CD8-positive, alpha-beta memory T cell (primary cell): ENCODE results near the gene PPFIBP2. TPM values are rescaled to one million over a fixed set of nuclear protein-coding genes. Genes with fewer than 3 reads are reported as not detected.

Experiments used
- CTCF ChIA-PET: fragments of 350-600 bp; sonication (Branson Sonifier 250); formaldehyde crosslinking; loops from one replicate; lab custom pipeline; 2021; ENCODE audit warnings: antibody characterized with exemption; lab: Charles Lee
- POLR2A ChIA-PET: fragments of 350-600 bp; sonication (Branson Sonifier 250); formaldehyde crosslinking; loops from one replicate; lab custom pipeline; 2021; ENCODE audit warnings: antibody characterized with exemption; lab: Charles Lee
- DNase-seq, 5 donors: peaks; one replicate each; pipeline versions ENCODE4 v3.0.0 to v3.0.0-alpha.2; 2020 to 2022; ENCODE audit warnings: mixed read lengths in 1 of 5
- H3K27ac ChIP-seq: one replicate; pipeline ENCODE4 v1.7.0; 2013; ENCODE audit warnings: low read depth, mild to moderate bottlenecking, low read length, moderate library complexity
- H3K27me3 ChIP-seq: 2 replicates; pipeline ENCODE4 v1.7.0; 2013; ENCODE audit warnings: low read length, mild to moderate bottlenecking; ENCODE audit not compliant: insufficient read depth, poor library complexity, severe bottlenecking
- H3K36me3 ChIP-seq: 2 replicates; pipeline ENCODE4 v1.7.0; 2013; ENCODE audit warnings: mild to moderate bottlenecking, low read length, moderate library complexity; ENCODE audit not compliant: insufficient read depth
- H3K4me1 ChIP-seq: 2 replicates; pipeline ENCODE4 v1.7.0; 2013; ENCODE audit warnings: mild to moderate bottlenecking, low read length, moderate library complexity; ENCODE audit not compliant: insufficient read depth
- H3K4me3 ChIP-seq: 2 replicates; pipeline ENCODE4 v1.7.0; 2013; ENCODE audit warnings: mild to moderate bottlenecking, low read length
- H3K9me3 ChIP-seq: 2 replicates; pipeline ENCODE4 v1.7.0; 2013; ENCODE audit warnings: mild to moderate bottlenecking, low read length
- H3K27ac Mint-ChIP-seq, 8 donors: one replicate each; pipeline ENCODE4 v1.8.0; 2020 to 2021; ENCODE audit warnings: mixed read lengths in 8 of 8, mild to moderate bottlenecking in 6 of 8, inconsistent platforms in 3 of 8, moderate library complexity in 3 of 8
- H3K27me3 Mint-ChIP-seq, 2 donors: one replicate each; pipeline ENCODE4 v1.8.0; 2020 to 2021; ENCODE audit warnings: mixed read lengths in 2 of 2, mild to moderate bottlenecking in 1 of 2, moderate library complexity in 1 of 2
- H3K36me3 Mint-ChIP-seq, 3 donors: one replicate each; pipeline ENCODE4 v1.8.0; 2020 to 2021; ENCODE audit warnings: mixed read lengths in 3 of 3, inconsistent platforms in 1 of 3, mild to moderate bottlenecking in 1 of 3
- H3K4me1 Mint-ChIP-seq, 3 donors: one replicate each; pipeline ENCODE4 v1.8.0; 2020 to 2021; ENCODE audit warnings: mixed read lengths in 3 of 3, inconsistent platforms in 1 of 3, mild to moderate bottlenecking in 1 of 3
- H3K4me3 Mint-ChIP-seq, 7 donors: one replicate each; pipeline ENCODE4 v1.8.0; 2020 to 2021; ENCODE audit warnings: mixed read lengths in 7 of 7, mild to moderate bottlenecking in 6 of 7, moderate library complexity in 4 of 7, inconsistent platforms in 2 of 7
- H3K9me3 Mint-ChIP-seq, 5 donors: one replicate each; pipeline ENCODE4 v1.8.0; 2020 to 2022; ENCODE audit warnings: mixed read lengths in 5 of 5, mild to moderate bottlenecking in 3 of 5, moderate library complexity in 2 of 5, inconsistent platforms in 1 of 5
- polyA plus RNA-seq: library from polyadenylated mRNA; unstranded; fragments of 300-500 nt; fragmentation: Illumina TruSeq; gene quantifications from one replicate; pipeline ENCODE4 v1.2.3, GENCODE V29; 2021
- total RNA-seq, 2 experiments: library from RNA; stranded (reverse); gene quantifications; one replicate each; pipeline ENCODE4 v1.2.3, GENCODE V29; 2021

PPFIBP2 gene
- total RNA-seq (1 to 10 TPM; 3.9 to 4.4 TPM), polyA plus RNA-seq (6.8 TPM)

DNA sequence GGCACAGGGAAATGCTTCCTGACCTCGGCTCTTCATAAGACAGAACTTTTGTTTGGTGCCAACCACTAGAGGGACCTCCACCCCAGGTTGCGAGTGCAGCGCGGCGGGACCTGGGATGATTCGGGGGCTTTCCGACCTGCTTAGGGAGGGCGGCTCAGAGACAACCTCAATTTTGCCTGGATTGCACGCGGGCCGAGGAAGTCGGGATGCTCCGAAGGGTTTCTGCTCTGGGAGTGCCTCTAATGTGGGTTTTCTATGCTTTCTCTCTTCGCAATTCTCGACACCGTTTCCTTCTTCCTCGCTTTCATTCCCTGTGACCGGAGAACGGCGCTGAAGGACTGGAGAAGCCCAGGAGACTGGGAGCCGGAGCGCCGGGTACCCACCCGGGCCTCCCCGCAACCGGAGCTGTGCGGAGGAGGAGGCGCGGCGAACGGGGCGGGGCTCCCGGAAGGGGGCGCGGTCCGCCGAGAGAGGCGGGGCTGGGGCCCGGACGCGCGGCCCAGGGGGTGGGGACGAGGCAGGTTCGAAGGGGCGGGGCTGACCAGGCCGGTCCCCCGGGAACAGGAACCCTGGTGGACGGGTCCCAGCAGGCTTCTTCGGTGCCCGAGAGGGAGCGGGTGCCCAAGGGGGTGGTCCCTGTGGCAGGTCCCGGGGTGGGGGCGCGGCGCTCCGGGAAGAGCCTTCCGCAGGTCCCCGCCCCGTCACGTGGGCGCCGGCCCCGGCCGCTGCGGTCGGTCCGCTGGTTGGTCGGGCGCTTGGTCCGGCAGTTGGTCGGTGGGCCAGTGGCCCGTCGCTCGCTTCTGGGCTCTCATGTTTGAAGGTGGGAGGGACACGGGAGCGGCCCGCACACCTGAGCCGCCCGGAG lies at the start of gene PPFIBP2:
PPFIBP2 (plus strand) TSS at position 766 of the 865 bp plus-strand sequence. CDS start 35,477 bp downstream, outside the sequence.
- no peaks in the 10 kb centered on the region for H3K36me3 ChIP-seq
- H3K27ac Mint-ChIP-seq = peak within 1 kb of the TSS; percentile 87 to 100 (median 95)
- DNase-seq = peak; percentile 78 to 86 (median 83)
- H3K27me3 ChIP-seq = no peaks in the 10 kb centered on the region
- H3K27ac ChIP-seq = peak within 1 kb of the TSS; percentile 66
- ChIA-PET CTCF (interaction anchor here (0.5 to 5.0 kb wide), 29 partner anchors 9 to 476 kb away, joined by 3 to 35 read pairs (median 3); partner anchors contain the start of gene EIF3F), POLR2A (no interaction called here)
- peaks cover 29 to 43% (median 31%) of the 10 kb centered on the region in 3 donors for H3K4me1 Mint-ChIP-seq
- peaks cover 0 to 3% (median 0%) of the 10 kb centered on the region in 3 donors for H3K36me3 Mint-ChIP-seq
- no peaks in the 10 kb centered on the region for H3K9me3 ChIP-seq
- peaks cover 0 to 3% of the 10 kb centered on the region in 2 donors for H3K27me3 Mint-ChIP-seq
- H3K4me3 ChIP-seq = peak within 1 kb of the TSS; percentile 97
- peaks cover 24% of the 10 kb centered on the region for H3K4me1 ChIP-seq
- H3K4me3 Mint-ChIP-seq = peak within 1 kb of the TSS; percentile 94 to 99 (median 95)
- H3K9me3 Mint-ChIP-seq = no peaks in the 10 kb centered on the region

DNA sequence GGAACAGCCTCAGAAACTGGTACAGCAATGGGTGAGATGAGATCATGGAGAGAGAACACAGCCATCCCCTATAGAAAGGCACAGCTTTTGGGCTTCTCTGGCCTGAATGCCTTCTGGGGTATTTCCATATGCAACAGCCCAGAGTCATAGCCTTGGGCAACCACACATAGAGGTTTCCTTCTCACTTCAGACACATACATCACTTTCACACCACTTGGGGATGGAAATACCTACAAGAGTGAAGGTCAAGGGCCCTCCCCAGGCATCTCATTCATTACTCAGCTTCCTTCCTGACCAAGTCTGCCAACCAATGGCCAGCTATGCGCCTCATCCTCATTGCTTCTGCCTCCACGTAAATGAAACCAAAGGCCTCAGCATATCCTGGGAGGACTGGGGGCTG lies 46.1 kb upstream of the PPFIBP2 start:
- CTCF ChIA-PET = no interaction called here
- Histone ChIP-seq H3K4me3 (no peak overlapping the region), H3K9me3 (no peaks in the 10 kb centered on the region), H3K27ac (no peak overlapping the region), H3K27me3 (no peaks in the 10 kb centered on the region), H3K4me1 (peaks cover 6% of the 10 kb centered on the region), H3K36me3 (no peaks in the 10 kb centered on the region)
- Mint-ChIP-seq H3K4me1 (peaks cover 0 to 5% (median 4%) of the 10 kb centered on the region in 3 donors), H3K4me3 (no peak overlapping the region), H3K27me3 (peaks cover 1 to 3% of the 10 kb centered on the region in 2 donors), H3K9me3 (no peaks in the 10 kb centered on the region), H3K27ac (no peak overlapping the region), H3K36me3 (no peaks in the 10 kb centered on the region)
- DNase-seq = no peak
- POLR2A ChIA-PET = no interaction called here

GRCh38 chr11:7469351-7469865 lies 44.4 kb upstream of the PPFIBP2 start:
- no peak overlapping the region for H3K4me3 Mint-ChIP-seq
- POLR2A ChIA-PET = no interaction called here

DNA sequence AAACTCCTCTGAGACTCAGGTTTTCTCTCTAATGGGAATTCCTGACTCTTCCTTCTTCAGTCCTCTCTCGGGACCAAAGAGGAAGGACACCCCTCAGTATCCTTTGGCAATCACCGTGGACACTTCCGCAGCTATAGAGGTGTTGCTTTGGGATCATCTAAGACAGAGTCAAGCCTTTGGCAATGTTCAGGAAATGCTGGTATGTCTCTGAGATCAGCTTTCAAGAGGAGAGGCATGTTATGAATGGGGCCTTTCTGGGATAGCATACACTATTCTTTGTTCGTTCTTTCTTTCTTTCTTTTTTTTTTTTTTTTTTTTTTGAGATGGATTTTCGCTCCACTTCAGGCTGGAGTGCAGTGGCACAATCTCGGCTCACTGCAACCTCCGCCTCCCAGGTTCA lies 42.7 kb upstream of the PPFIBP2 start:
- Mint-ChIP-seq H3K9me3 (no peaks in the 10 kb centered on the region), H3K4me1 (no peaks in the 10 kb centered on the region), H3K4me3 (no peak overlapping the region), H3K36me3 (no peaks in the 10 kb centered on the region), H3K27ac (no peak overlapping the region), H3K27me3 (peaks cover 1 to 3% of the 10 kb centered on the region in 2 donors)
- Histone ChIP-seq H3K9me3 (no peaks in the 10 kb centered on the region), H3K27ac (no peak overlapping the region), H3K36me3 (no peaks in the 10 kb centered on the region), H3K4me1 (no peaks in the 10 kb centered on the region), H3K27me3 (no peaks in the 10 kb centered on the region), H3K4me3 (no peak overlapping the region)
- ChIA-PET CTCF (interaction anchor here (0.8 kb wide), 1 partner anchor 29 kb away, joined by 4 read pairs; no protein-coding TSS in a partner anchor), POLR2A (no interaction called here)
- no peak for DNase-seq

More at GRCh38 chr11:7469351-7469865, 44.4 kb upstream of the PPFIBP2 start:
- H3K27me3 ChIP-seq = no peaks in the 10 kb centered on the region
- no peaks in the 10 kb centered on the region for H3K9me3 ChIP-seq
- H3K4me3 ChIP-seq = no peak overlapping the region
- H3K36me3 ChIP-seq = no peaks in the 10 kb centered on the region
- CTCF ChIA-PET = interaction anchor here (0.8 kb wide), 1 partner anchor 19 kb away, joined by 3 read pairs; no protein-coding TSS in a partner anchor
- Mint-ChIP-seq H3K4me1 (no peaks in the 10 kb centered on the region), H3K9me3 (no peaks in the 10 kb centered on the region), H3K36me3 (no peaks in the 10 kb centered on the region), H3K27me3 (peaks cover 1 to 3% of the 10 kb centered on the region in 2 donors), H3K27ac (no peak overlapping the region)
- DNase-seq = no peak
- H3K27ac ChIP-seq = no peak overlapping the region
- no peaks in the 10 kb centered on the region for H3K4me1 ChIP-seq

DNA sequence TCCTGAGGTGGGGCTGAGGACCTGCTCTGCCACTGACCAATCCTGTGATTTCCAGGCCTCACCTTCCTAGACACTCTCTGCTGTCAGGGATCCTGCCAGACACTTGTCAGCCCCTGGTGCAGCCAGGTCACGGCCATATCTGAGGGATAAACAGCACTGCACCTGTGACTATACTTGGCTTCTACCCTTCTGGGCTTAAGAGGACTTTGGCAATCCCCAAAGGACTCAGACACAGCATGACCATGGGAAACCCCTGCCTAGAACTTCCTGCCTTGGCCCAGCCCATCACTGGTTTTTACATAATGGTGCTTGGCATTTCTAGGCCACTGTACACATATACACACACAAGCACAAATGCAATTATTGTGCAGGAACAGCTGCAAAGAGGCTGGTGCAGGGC lies 40.1 kb upstream of the PPFIBP2 start:
- no peak overlapping the region for H3K27ac Mint-ChIP-seq
- H3K9me3 Mint-ChIP-seq = no peaks in the 10 kb centered on the region
- no peaks in the 10 kb centered on the region for H3K36me3 Mint-ChIP-seq
- POLR2A ChIA-PET = no interaction called here
- H3K27me3 Mint-ChIP-seq = peaks cover 0 to 4% of the 10 kb centered on the region in 2 donors
- no peaks in the 10 kb centered on the region for H3K4me1 ChIP-seq
- H3K36me3 ChIP-seq = no peaks in the 10 kb centered on the region
- H3K27ac ChIP-seq = no peak overlapping the region
- no peaks in the 10 kb centered on the region for H3K9me3 ChIP-seq
- DNase-seq = no peak
- CTCF ChIA-PET = no interaction called here
- H3K4me3 ChIP-seq = no peak overlapping the region
- H3K4me3 Mint-ChIP-seq = no peak overlapping the region
- no peaks in the 10 kb centered on the region for H3K27me3 ChIP-seq
- H3K4me1 Mint-ChIP-seq = no peaks in the 10 kb centered on the region

GRCh38 chr11:7480113-7480512 lies 33.7 kb upstream of the PPFIBP2 start:
- no peaks in the 10 kb centered on the region for H3K36me3 ChIP-seq
- H3K9me3 ChIP-seq = no peaks in the 10 kb centered on the region
- no peak for DNase-seq
- H3K4me3 Mint-ChIP-seq = no peak overlapping the region
- no peak overlapping the region for H3K4me3 ChIP-seq
- no peaks in the 10 kb centered on the region for H3K4me1 Mint-ChIP-seq
- no peak overlapping the region for H3K27ac ChIP-seq
- H3K27me3 Mint-ChIP-seq = peaks cover 5 to 9% of the 10 kb centered on the region in 2 donors
- no peaks in the 10 kb centered on the region for H3K36me3 Mint-ChIP-seq
- CTCF ChIA-PET = no interaction called here
- no peaks in the 10 kb centered on the region for H3K4me1 ChIP-seq
- POLR2A ChIA-PET = no interaction called here
- H3K9me3 Mint-ChIP-seq = no peaks in the 10 kb centered on the region
- H3K27me3 ChIP-seq = no peaks in the 10 kb centered on the region
- H3K27ac Mint-ChIP-seq = no peak overlapping the region

- ChIA-PET CTCF (interaction anchor here (1.0 kb wide), 1 partner anchor 181 kb away, joined by 3 read pairs; no protein-coding TSS in a partner anchor), POLR2A (no interaction called here)
- no peak overlapping the region for H3K27ac Mint-ChIP-seq
- no peaks in the 10 kb centered on the region for H3K27me3 ChIP-seq
- H3K27ac ChIP-seq = no peak overlapping the region
- no peak overlapping the region for H3K4me3 Mint-ChIP-seq
- H3K9me3 ChIP-seq = no peaks in the 10 kb centered on the region
- no peak for DNase-seq
- no peaks in the 10 kb centered on the region for H3K36me3 ChIP-seq
- no peaks in the 10 kb centered on the region for H3K9me3 Mint-ChIP-seq
- no peaks in the 10 kb centered on the region for H3K4me1 ChIP-seq
- no peaks in the 10 kb centered on the region for H3K4me1 Mint-ChIP-seq
- no peaks in the 10 kb centered on the region for H3K36me3 Mint-ChIP-seq
- peaks cover 7 to 17% of the 10 kb centered on the region in 2 donors for H3K27me3 Mint-ChIP-seq
- no peak overlapping the region for H3K4me3 ChIP-seq
Observed at GRCh38 chr11:7484131-7484530, 29.7 kb upstream of the PPFIBP2 start.

- no peaks in the 10 kb centered on the region for H3K36me3 Mint-ChIP-seq
- H3K4me3 Mint-ChIP-seq = no peak overlapping the region
- no peak for DNase-seq
- Histone ChIP-seq H3K9me3 (no peaks in the 10 kb centered on the region), H3K4me1 (no peaks in the 10 kb centered on the region), H3K27ac (no peak overlapping the region), H3K4me3 (no peak overlapping the region), H3K36me3 (no peaks in the 10 kb centered on the region), H3K27me3 (no peaks in the 10 kb centered on the region)
- no peaks in the 10 kb centered on the region for H3K4me1 Mint-ChIP-seq
- H3K27me3 Mint-ChIP-seq = peaks cover 7 to 17% of the 10 kb centered on the region in 2 donors
- ChIA-PET CTCF (interaction anchor here (1.0 kb wide), 1 partner anchor 181 kb away, joined by 3 read pairs; no protein-coding TSS in a partner anchor), POLR2A (no interaction called here)
- no peaks in the 10 kb centered on the region for H3K9me3 Mint-ChIP-seq
- H3K27ac Mint-ChIP-seq = no peak overlapping the region
Observed at GRCh38 chr11:7484645-7485044, 29.2 kb upstream of the PPFIBP2 start.
